ENCODE measurements around the gene ITGAD.

DNA sequence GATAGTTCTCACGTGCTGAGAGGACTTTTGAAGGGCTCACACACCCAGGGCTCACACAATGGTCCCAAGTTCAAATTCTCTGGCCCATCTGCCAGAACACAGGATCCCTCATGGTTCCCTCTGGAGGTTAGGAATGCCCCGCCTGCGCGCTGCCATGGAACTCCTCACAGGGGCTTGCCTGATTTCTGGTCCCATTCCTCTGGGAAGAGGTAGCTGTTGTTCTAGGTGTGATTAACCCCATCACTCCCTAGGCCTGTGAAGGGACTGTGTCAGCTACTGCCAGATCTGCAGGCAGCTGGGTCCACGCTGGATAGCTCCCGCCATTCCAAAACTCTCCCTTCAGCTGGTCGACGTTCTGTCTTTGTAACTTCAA, 63.8 kb downstream of the ITGAD start:
- no peak for TF ChIP-seq EZH2 (IDR thresholded peaks at IDR 0.05; ENCODE audit: borderline replicate concordance, insufficient read depth, low read depth, low read length, poor library complexity, severe bottlenecking)
- TF ChIP-seq, protein P1, sequence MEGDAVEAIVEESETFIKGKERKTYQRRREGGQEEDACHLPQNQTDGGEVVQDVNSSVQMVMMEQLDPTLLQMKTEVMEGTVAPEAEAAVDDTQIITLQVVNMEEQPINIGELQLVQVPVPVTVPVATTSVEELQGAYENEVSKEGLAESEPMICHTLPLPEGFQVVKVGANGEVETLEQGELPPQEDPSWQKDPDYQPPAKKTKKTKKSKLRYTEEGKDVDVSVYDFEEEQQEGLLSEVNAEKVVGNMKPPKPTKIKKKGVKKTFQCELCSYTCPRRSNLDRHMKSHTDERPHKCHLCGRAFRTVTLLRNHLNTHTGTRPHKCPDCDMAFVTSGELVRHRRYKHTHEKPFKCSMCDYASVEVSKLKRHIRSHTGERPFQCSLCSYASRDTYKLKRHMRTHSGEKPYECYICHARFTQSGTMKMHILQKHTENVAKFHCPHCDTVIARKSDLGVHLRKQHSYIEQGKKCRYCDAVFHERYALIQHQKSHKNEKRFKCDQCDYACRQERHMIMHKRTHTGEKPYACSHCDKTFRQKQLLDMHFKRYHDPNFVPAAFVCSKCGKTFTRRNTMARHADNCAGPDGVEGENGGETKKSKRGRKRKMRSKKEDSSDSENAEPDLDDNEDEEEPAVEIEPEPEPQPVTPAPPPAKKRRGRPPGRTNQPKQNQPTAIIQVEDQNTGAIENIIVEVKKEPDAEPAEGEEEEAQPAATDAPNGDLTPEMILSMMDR (IDR thresholded peaks at IDR 0.05), result no peak
